GM21367 (cell line): Measurements from ENCODE around the gene ASNSD1.

ENCODE experiments used
- ATAC-seq: cut with Tn5 transposase; IDR thresholded peaks from one replicate; pipeline ENCODE4 v1.9.1; 2021; ENCODE audit not compliant: unreplicated experiment

Gene ASNSD1

DNA sequence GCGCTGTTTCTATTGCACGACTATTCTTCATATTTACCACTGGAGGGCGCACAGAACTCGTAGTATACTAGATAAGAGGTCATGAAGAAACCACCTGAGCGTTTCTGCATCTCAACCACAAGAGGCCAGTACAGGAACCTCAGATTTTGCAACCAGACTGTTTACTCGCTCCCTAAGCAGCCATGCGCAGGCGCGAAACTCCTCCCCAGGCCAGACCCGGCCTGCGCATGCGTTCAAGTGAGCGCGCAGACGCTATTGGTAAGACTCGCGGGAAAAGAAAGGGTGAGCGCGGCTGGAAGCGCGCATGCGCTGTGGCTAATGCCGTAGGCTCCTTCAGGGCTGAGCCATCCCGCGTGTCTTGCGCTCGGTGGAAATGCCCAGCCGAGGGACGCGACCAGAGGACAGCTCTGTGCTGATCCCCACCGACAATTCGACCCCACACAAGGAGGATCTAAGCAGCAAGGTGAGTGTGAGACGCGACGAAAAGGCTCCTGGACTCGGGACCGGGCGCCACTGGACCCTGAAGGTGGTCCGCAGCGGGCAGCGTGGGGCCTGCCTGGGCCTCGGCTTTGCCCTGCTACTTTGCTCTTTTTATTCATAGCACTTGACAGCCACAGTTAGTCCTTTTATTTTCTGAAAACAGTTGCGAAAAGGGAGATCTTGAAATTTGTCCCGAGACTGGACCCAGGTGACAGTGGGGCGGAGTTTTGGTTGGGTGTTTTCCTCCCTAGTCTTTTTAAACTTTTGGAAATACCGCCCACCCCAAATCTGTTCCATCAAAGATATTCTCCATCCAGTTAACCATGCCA lies at the start of gene ASNSD1:
TSS of gene ASNSD1 (plus strand) at position 312 of the 809 bp plus-strand sequence. CDS start 4,674 bp downstream, outside the sequence.
- ATAC-seq: peak; percentile 89

DNA sequence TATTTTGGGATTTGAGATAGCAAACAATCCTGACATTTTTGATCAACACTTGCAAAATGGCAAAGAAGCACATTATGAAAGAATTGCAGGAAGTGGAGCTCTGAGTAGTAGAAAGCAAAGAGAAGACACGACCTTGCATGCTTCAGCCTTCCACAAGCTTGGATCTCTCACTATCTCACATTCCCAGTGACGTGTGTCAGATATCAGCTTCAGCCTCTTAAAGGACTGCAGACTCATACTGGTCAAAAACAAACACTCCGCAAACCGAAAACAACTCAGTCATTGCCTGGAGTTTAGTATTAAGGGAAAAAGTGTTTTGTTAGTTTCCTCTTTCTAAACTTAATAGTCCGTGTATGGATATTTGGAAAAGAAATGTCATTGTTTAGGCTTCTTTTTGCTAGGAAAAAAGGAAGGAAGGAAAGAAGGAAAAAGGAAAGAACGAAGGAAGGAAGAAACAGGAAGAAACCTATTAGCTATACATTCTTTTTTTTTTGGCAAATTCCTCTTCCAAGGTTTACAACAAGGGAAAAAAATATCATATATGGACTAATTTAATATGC lies 48.1 kb upstream of the ASNSD1 start:
- no peak for ATAC-seq

DNA sequence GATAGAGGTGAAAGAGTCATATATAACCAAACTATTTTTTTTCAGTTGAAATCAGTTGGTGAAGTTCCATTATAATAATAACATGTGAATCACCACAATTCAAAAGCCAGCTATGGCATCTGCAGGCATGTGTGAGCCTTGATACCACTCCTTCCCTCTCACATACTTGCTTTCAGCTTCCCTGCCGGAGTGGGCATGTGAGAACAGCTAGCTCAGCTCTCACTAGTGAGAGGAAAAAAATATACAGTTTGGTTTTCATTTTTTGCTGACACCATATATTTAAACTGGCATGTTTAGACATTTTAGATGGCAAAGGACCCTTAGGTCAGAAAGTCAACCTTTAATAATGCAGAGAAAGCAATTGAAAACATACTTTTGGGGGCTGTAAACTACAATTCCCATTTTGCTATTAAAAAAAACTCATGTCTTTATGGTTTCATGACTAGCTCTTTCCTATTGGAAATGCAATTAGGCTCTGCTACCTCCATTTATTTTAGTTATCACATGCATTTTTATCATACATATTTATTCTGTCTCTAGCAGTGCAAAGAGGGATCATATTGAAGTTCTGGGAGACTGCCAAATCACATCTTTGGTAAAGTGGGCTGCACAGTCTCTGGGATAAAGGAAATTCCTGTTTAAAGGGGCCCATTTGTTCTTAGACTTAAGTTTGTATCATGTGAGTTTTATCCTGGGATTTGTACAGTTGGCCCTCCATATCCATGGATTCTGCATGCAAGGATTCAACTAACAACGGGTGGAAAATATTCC lies 47.4 kb upstream of the ASNSD1 start:
- no peak for ATAC-seq

DNA sequence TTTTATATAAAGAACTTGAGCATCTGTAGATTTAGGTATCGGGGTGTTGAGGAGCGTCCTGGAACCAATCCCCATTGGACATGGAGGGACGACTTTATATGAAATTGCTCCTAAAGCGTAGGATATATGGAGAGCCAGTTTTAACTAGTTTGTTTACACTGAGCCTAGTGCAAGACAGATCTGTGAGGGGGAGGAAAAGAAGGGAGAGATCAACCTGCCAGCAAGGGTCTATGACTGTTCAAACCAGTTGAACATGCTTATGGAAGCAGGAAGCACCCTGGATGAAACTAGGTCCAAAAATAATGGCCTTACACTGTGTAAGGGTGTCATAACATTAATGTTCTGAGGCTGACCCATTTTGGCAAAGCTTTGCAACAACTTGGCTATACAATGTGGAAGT lies 46.7 kb upstream of the ASNSD1 start:
- ATAC-seq: no peak

DNA sequence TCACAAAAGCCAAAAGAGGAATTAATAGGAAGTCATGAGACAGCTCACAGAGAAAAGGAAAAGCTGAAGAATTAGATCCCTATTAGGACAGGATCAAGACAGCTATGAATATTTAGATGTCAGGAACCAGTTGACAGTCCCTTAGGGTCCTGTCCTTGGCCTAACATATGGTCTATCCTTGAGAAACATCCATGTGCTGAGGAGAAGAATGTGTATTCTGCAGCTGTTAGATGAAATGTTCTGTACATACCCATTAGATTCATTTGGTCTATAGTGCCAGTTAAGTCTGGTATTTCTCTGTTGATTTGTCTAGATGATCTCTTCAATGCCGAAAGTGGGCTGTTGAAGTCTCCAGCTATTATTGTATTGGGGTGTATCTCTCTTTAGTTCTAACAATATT lies 43.1 kb upstream of the ASNSD1 start:
- ATAC-seq: no peak

DNA sequence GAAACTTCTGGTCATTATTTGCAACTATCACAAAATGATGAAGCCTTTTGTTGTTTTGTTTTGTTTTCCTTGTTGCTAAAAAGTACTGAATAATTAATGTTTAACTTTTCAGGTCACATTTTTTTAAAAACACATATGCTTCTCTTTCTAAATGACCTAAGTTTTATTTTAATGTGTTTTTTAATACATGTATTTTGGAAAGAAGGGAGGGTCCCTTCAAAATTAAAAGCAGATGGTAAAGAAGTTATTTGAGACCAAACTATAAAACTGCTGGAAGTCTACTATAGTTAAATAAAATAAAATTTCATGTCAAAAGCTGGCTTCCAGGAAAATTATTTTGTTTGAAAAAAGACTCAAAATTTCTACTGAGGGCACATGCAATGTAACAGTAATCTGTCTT lies 39.5 kb upstream of the ASNSD1 start:
- no peak for ATAC-seq

DNA sequence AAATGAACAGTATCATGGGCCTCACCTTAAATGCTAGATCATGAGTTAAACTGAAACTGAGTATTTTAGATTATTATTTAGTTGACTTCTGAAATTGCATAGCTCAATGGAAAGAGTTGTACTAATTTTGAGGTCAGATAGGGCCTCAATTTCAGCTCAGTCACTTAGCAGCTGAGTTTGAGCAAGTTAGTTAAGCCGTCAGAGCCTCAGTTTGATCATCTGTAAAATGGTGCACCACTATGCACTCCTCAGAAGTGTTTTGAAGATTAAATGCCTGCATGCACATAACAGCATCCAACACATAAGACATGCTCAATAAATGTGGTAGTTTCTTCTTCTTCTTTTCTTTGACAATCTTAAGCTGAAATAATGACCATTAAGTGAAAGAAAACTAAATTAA lies 38.2 kb upstream of the ASNSD1 start:
- no peak for ATAC-seq

DNA sequence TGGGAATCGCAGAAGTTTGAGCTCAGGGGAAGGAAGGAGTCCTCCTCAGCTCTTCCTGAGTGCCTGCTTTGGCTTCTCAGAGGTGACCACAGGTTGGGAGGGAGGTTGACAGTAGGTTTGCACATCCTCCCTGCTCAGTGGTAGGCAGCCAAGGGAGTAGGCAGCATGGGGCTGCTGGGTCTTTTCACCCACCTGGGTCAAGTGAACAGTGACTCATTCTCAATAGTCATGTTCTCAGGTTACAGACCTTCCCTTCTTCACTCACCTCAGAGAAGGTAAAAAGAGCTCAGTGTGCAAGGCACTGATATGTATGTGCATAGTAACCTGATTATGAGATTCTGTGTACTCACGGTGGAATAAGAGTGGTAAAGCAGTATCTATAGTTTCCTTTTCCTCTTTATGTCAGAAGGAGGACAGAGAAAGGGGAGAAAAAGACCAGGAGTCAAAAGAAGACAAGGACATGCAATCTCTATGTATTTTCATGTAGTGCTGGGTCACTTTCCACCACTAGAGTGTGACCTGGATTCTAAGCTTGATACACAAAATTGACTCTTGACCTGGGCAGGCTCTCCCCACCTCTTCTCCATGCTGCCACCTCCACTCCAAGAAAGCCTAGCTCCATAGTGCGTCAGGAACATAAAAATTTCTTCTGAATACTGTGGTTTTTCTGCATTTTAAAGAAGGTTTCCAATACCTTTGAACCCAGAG lies 36.5 kb upstream of the ASNSD1 start:
- ATAC-seq: no peak

DNA sequence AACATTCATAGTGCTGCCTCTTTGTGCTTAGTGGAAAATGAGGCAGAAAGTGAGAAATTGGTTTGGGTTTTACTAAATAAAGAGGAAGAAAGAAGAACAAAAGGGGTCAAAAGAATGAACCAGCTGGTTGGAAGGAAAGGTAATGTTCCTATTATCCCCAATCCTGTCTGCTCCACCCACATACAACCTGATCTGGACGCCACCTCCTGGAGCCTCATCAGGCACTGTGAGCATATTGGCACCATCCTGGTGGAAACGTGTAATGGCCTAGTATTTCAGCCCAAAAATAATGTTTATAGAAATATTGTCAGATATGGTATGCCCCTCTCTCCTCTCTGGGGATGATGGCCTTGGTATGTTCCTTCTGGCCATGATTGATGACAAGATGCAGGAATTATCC lies 35.6 kb upstream of the ASNSD1 start:
- ATAC-seq: no peak

DNA sequence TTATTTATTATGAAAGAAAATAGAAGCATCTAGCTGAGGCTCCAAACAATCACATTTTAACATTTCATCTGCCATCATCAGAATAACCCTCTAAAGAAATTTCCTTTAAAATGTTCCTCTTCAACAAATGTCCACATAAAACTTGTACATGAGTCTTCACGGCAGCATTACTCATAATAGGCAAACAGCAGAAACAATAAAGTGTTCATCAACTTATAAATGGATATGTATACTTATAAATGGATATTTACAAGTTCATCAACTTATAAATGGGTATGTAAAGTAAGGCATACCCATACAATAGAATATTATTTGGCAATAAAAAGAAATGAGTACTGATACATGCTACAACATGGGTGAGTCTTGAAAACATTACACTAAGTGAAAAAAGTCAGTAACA lies 33.5 kb upstream of the ASNSD1 start:
- no peak for ATAC-seq

DNA sequence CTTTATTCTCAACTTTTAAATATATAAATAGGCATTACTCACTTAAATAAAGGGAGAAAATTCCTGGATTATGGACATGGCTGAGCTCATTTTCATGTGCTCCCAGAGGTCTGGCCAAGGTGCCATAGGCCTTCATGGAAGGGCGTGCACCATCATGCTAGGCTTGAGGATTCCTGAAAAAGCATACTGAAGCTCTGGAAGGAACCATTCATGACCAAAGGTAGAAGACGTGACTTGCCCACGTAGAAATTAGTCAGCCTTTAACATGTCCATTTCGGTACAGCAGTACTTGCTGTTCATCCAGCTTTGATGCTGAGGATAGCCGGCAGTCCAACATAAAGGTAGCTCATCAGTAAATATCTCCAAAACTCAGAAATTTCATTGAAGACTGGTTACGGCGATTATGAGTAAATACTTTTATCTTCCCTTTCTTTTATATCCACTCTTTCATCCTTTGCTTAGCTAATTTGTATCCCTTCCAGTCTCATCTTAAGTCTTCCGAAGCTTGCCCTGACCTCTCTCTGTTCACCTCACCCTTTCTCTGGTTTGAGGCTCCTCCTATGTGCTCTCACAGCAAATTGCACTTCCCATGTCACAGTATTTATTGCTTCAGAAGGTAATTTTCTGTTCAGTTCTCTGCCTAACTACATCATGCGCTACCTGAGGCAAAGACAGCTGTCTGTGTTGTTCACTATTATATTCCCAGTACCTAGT lies 32.3 kb upstream of the ASNSD1 start:
- no peak for ATAC-seq

DNA sequence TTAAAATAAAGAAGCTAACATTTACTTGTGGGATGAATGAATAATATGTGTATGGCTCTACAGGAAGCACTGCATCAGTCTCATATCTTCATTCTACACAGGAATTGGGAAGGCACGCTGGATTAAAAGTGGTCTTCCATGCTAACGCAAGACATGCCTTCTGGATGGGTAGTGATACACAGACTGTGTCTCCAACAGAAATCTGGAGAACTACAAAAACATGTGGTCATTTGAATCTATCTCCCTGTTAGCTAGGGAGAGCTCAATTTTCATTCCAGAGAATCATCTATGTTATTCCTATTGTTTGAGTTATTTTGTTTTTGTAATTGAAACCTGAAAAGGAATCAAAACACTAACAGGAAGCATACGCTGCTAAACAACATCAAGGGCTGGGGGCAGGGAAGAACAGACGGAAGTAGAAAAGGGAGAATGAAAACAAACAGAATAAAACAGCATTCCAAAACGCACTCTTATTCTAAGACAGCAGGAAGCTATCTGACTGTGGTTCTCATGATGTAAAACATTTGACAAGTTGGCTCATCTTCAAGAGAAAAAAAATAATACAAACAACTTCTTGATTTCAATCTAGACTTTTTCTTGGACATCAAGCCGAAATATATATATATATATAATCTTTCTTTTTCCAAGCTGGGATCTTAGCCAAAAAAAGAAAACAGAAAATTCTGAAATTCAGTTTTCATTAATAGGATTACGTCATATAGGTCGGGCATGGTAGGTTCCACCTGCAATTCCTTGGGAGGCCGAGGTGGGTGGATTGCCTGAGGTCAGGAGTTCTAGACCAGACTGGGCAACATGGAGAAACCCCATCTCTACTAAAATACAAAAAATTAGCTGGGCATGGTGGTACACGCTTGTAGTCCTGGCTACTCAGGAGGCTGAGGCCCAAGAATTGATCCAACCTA lies 31.5 kb upstream of the ASNSD1 start:
- ATAC-seq: no peak

DNA sequence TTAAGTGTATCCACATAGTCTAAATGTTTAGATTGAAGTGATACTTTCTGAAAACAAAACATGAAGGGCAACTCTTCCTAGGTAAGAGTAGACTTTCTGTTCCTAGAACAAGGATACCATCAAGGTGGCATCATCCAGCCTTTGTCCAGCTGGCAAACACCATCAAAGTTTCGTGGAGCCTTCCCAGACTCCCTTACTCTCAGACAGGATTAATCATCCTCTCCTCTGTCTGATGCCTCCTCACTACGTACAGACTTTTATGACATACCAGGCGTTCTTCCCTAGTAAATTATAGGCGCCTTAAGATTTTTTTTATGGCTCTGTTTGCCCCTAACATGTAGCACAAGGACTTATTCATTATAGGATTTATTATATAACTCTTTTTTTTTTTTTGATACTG lies 29.4 kb upstream of the ASNSD1 start:
- no peak for ATAC-seq

DNA sequence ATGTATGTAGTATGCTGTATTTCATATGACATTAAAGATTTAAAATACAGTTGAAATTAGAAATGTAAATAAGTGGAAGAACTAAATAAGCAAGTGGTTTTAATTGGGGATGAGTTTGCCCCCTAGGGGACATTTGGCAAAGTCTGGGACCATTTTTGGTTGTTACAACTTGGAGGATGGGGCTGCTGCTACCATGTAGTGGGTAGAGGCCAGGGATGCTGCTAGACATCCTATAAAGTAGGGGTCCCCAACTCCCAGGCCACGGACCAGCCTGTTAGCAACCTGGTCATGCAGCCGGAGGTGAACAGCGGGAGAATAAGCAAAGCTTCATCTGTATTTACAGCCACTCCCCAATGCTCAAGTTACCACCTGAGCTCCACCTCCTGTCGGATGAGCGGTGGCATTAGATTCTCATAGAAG lies 27.9 kb upstream of the ASNSD1 start:
- no peak for ATAC-seq

DNA sequence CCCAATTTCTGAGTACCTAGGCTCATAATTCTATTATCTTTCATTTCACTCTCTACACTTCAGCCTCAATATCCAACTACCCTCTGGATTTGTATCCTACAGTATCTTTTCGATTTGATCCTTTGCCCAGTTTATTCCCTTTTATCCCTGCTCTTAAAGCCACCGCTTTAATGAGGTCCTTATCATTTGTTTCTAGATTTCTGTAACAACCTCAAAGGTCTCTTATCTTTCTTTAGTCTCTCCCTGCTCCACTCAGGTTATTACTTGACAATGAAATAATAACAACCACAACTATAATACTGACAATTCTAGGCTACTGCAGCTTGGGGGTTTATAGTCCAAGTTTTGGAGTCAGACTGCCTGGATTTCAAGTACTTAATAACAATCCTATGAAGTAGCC lies 25.9 kb upstream of the ASNSD1 start:
- ATAC-seq: no peak

DNA sequence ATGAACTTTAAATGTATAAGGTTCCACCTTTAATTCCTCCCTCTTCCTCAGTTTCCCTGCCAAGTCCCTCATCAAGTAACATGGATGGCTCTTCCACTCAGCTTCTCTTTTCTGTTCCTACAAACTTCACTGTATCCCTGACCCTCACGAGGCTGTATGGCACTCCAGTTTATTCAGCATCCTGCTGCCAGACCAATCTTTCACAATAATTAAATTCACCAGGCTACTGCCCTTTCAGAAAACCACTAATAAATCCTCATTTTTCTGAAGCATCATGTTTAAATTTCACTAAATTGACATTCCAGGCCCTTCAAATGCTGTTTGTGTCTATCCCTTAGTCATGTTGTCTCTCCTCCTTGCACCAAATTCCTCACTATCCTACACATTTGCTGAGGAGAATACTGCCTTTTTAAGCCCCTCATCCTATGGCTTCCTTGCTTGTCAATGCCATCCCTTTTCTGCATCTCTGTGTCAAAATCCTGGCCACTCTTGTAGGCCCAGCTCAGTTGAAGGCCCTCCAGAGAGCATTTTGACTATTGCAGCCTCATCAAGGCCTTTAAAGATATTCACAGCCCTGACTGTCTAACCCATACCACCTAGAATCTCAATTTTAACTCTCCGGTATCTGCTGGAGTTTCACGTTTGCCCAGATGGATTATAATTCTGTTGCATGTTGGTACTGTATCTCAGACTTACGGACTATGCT lies 22.8 kb upstream of the ASNSD1 start:
- no peak for ATAC-seq

DNA sequence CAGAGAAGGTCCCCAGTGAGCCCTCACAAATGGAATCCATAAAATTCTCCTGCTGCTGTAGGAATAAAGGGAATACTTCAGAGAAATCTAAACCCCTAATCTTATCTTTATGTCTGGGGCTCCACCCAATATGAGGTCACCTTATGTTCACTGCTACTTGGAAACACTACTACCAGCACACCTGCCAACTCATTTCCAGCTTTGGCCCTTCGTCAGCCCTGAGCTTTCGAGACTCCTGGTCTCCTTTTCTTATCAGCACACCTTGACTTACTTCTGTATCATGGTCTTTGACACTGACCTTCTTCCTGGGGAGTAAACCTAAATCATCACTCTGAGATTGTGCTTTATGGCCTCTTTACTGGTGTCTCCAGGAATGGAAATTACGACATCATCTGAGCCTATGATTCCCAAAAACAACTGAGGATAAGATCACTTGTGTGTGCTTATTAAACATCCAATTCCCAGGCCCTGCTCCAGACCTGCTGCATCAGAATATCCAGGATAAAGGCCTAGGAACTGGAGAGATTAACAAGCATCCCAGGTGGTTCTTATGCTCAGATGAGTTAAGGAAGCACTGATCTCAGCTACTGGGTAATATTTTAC lies 22.2 kb upstream of the ASNSD1 start:
- ATAC-seq: no peak

DNA sequence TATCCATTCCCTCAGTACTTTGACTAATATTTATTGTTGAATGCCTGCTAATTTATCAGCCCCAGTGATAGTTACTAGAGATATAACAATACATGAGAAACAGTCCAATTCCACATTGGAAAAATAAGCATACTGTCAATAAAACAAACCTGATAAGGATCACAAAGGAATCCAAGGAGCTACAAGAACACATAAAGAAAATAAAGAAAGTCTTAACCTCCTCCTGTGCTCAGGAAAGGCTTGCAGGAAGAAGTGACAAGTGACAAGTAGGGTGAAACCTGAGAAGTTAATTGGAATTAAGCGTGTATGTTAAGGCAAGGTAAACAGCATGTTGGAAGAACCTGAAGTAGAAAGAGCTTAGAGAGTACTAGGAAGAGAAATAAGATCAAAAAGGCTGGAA lies 20.3 kb upstream of the ASNSD1 start:
- no peak for ATAC-seq

DNA sequence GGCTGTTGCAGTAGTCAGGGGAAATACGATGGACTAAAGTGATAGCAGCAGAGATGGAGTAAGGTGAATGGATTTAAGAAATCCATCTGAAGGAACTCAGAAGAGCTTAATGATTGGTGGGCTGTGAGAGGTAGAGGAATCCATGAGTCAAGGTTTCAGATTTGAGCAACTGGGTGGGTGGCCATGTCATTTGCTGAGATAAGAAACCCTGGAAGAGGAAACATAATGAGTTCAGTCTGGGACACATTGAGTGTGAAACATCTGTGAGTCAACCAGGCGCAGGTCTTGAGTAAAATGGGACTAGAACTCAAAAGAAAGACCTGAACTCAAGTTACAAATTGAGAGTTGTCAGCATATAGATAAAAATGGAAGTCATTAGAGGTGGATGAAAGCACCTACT lies 19.7 kb upstream of the ASNSD1 start:
- ATAC-seq: no peak
